ENCODE data around the gene SPON1. TPM values are rescaled to one million over a fixed set of nuclear protein-coding genes. Genes with fewer than 3 reads are reported as not detected.
A peak's percentile ranks its signal among the peaks of the same experiment; 100 is the strongest.

The SPON1 gene
- total RNA-seq, 1 donor from 2014 or later = 22.4 TPM

DNA sequence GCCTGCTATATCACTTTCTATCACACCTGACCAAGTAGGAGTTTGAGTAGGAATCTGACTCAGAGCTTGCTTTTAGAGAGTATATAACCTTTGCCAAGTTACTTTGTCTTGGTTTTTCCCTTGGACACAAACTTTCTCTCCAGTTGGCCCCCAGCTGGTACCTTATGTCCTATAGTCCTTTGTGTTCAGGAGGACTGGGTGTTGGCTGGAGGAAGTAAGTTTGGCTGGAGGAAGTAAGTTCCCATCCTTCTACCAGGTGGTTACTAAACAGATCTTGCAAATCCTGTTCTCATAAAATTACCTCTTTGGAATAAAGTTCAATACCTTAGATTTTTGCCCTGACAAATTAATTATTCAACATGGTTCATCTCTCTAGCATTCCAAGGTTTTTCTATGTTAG is 37.2 kb downstream of the SPON1 start:
- DNase-seq (ENCODE audit: low read depth) = no peak
- no peak overlapping the region for H3K4me3 ChIP-seq (ENCODE audit: low read depth, low read length)
- TF ChIP-seq, protein P1, sequence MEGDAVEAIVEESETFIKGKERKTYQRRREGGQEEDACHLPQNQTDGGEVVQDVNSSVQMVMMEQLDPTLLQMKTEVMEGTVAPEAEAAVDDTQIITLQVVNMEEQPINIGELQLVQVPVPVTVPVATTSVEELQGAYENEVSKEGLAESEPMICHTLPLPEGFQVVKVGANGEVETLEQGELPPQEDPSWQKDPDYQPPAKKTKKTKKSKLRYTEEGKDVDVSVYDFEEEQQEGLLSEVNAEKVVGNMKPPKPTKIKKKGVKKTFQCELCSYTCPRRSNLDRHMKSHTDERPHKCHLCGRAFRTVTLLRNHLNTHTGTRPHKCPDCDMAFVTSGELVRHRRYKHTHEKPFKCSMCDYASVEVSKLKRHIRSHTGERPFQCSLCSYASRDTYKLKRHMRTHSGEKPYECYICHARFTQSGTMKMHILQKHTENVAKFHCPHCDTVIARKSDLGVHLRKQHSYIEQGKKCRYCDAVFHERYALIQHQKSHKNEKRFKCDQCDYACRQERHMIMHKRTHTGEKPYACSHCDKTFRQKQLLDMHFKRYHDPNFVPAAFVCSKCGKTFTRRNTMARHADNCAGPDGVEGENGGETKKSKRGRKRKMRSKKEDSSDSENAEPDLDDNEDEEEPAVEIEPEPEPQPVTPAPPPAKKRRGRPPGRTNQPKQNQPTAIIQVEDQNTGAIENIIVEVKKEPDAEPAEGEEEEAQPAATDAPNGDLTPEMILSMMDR (conservative IDR thresholded peaks at IDR 0.05; ENCODE audit: low read depth, low read length) = no peak

DNA sequence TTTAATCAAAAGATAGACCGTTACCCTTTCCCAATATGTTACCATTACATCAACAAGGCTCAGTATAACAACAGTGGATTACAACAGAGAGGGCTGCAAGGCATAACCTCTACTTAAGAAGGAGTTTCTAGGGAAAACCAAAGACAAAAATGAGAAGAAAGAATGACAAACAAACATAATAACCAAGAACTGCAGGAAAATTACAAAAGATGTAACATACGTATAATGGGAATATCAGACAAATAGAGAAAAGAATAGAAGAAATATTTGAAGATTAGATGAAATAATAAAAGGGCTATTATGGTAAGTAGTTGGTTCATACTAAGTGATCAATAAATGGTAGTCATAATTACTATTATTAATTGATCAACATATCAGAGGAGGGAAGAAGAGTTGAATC is 39.1 kb downstream of the SPON1 start:
- no peak for DNase-seq (ENCODE audit: low read depth)
- no peak overlapping the region for H3K4me3 ChIP-seq (ENCODE audit: low read depth, low read length)

DNA sequence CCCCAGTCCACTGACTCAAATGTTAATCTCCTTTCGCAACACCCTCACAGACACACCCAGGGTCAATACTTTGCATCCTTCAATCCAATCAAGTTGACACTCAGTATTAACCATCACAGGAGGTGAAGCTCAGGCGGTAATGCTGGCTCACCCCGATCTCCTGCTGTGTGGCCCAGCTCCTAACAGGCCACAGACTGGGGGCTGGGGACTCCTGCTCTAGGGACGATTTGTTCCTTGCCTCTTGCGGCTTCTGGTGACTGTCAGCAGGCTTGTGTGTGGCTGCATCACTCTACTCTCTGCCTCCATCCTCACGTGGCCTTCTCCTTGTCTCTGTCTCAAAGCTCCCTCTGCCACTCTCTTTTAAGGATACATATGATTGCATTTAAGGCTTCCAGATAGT is 45.0 kb downstream of the SPON1 start:
- TF ChIP-seq, protein P1 (conservative IDR thresholded peaks at IDR 0.05; ENCODE audit: low read depth, low read length) = no peak
- DNase-seq (ENCODE audit: low read depth) = no peak
- H3K4me3 ChIP-seq (ENCODE audit: low read depth, low read length) = no peak overlapping the region

More for the DNA sequence above, 39.1 kb downstream of the SPON1 start:
- TF ChIP-seq, protein P1 (conservative IDR thresholded peaks at IDR 0.05; ENCODE audit: low read depth, low read length) = no peak

DNA sequence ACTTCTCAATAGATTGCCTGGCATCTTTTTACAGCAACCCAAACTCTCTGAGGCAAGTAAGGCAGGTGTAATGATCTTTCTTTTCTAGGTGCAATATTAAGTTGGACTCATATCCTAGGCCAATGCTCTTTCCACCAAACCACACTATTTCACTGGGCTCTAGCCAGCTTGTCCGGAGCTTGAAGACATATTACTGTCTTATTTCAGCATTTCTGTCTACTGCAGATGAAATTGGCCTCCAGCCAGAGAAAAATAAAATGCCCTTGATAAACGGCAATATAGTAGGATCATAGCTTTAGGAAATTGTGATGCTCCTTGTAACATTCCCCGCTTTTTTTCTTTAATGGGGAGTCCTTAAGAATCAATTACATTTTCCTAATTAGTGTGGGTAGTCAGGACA is 48.1 kb downstream of the SPON1 start:
- TF ChIP-seq, protein P1 (conservative IDR thresholded peaks at IDR 0.05; ENCODE audit: low read depth, low read length) = no peak
- no peak for DNase-seq (ENCODE audit: low read depth)
- no peak overlapping the region for H3K4me3 ChIP-seq (ENCODE audit: low read depth, low read length)

DNA sequence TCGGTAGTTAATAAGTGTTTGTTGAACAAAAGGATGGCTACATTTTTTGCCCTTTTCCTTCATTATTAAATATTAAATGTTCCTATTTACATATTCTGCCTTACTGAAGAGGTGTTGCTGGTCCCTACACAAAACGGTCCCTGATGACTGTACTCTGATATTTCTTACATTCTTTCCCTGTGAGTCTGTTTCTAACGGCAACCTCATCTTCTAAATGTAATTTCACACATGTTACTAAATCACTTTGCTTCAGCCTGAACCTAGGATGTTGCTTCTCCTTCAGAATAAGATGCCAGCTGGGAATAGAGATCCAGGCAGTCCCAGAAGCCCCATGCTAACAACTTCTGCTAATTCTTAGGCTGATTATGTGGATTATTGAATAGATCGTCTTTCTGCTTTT is 50.3 kb downstream of the SPON1 start:
- no peak overlapping the region for H3K4me3 ChIP-seq (ENCODE audit: low read depth, low read length)
- TF ChIP-seq, protein P1 (conservative IDR thresholded peaks at IDR 0.05; ENCODE audit: low read depth, low read length) = no peak
- DNase-seq (ENCODE audit: low read depth) = no peak

DNA sequence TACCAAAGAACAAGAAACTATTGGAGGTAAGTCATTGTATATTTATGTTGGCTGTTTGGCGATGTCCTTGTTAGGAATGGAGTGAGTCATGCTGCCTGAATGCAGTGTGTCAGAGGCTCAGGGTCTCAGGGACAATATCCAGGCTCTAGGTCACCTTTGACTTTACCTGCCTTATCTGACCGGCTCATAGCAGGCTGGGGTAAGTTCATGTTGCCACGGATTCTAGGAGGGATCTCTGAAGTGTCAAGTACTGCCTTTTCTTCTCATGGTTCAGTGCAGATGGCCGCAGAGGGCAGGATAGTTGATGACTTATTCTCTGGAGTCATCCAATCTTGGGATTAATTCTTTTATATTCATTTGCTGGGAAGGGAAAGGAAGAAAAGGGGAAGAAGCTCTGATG is 53.2 kb downstream of the SPON1 start:
- H3K4me3 ChIP-seq (ENCODE audit: low read depth, low read length) = no peak overlapping the region
- TF ChIP-seq, protein P1 (conservative IDR thresholded peaks at IDR 0.05; ENCODE audit: low read depth, low read length) = no peak
- DNase-seq (ENCODE audit: low read depth) = peak; percentile 55

DNA sequence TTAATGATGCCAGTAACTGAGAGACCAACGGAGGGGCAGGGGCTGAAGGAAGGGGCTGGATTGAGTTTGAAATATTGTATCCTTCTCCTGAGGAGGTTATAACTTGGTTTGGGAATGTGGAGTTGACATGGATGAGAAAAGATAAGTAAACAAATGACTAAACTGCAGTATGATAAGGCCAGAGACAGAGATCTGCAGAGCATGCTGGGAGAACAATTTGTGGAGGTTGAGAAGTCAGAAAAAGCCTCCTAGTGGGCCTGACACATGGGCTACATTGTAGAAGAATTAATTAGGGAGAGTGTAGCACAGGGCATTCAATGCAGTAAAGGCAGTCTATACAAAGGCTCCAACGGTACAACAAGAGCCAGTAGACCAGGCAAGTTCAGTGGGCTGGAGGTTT is 55.9 kb downstream of the SPON1 start:
- TF ChIP-seq, protein P1 (conservative IDR thresholded peaks at IDR 0.05; ENCODE audit: low read depth, low read length) = no peak
- no peak for DNase-seq (ENCODE audit: low read depth)
- H3K4me3 ChIP-seq (ENCODE audit: low read depth, low read length) = no peak overlapping the region

Measured in epithelial cell of proximal tubule (primary cell).